Measurements from ENCODE around the gene FILIP1L. TPM values are rescaled to one million over a fixed set of nuclear protein-coding genes. Genes with fewer than 3 reads are reported as not detected.
A peak's percentile ranks its signal among the peaks of the same experiment; 100 is the strongest.

Gene FILIP1L
- total and polyA plus RNA-seq, 2 donors from 2014 or later: 5.5 to 25.5 TPM

- Histone ChIP-seq H3K4me1 (ENCODE audit: control insufficient read depth in 2 of 3, insufficient read depth in 2 of 3, low read depth in 1 of 3, low read length in 3 of 3) (peaks cover 0 to 4% (median 4%) of the 10 kb centered on the region in 3 donors), H3K9me3 (ENCODE audit: control insufficient read depth in 2 of 3, insufficient read depth in 1 of 3, low read length in 3 of 3) (no peaks in the 10 kb centered on the region), H3K9ac (ENCODE audit: low read length in 3 of 3) (no peak overlapping the region), H3K27ac (ENCODE audit: low read depth in 2 of 2, low read length in 2 of 2) (no peak overlapping the region), H3K4me3 (ENCODE audit: low read length in 3 of 3) (no peak overlapping the region), H3K36me3 (ENCODE audit: control insufficient read depth in 2 of 3, insufficient read depth in 3 of 3, low read length in 3 of 3) (no peaks in the 10 kb centered on the region), H3K27me3 (ENCODE audit: control insufficient read depth, insufficient read depth, low read length) (no peaks in the 10 kb centered on the region)
- TF ChIP-seq, protein P1, sequence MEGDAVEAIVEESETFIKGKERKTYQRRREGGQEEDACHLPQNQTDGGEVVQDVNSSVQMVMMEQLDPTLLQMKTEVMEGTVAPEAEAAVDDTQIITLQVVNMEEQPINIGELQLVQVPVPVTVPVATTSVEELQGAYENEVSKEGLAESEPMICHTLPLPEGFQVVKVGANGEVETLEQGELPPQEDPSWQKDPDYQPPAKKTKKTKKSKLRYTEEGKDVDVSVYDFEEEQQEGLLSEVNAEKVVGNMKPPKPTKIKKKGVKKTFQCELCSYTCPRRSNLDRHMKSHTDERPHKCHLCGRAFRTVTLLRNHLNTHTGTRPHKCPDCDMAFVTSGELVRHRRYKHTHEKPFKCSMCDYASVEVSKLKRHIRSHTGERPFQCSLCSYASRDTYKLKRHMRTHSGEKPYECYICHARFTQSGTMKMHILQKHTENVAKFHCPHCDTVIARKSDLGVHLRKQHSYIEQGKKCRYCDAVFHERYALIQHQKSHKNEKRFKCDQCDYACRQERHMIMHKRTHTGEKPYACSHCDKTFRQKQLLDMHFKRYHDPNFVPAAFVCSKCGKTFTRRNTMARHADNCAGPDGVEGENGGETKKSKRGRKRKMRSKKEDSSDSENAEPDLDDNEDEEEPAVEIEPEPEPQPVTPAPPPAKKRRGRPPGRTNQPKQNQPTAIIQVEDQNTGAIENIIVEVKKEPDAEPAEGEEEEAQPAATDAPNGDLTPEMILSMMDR (IDR thresholded peaks at IDR 0.05; ENCODE audit: borderline replicate concordance, extremely low read depth, insufficient read depth): no peak
- intact Hi-C loops (cut with DNase I): no loop called here
- FAIRE-seq: no peak
- DNase-seq: peak in 2 of 5 donors; percentile 31 to 41
Observed at GRCh38 chr3:99909714-99910495, 204.4 kb downstream of the FILIP1L start.

DNA sequence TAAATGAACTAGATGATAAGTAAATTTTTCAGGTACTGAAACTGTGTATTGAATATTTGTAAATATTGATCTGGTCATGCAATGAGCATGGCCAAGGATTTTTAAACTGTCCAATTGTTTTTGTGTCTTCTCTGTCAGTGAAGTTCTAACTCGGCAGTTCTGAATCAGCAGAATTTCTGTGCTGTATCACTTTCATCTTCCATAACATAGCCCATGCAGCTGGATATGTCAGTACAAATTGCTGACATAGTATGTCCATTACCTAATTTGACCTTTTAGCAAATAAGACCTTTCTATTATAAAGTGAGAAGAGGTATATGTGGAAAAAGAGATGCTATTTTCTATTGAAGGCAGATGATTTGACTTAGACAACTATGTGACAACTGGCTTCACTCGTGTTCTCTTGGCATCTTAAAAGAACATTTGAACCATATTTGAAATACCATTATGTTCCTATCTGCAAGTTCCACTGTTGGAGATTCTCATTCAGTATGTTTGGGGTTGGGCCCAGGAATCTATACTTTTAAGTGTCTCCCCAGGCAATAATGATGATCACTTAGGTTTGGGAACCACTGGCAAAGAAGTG, 206.2 kb downstream of the FILIP1L start:
- H3K4me3 ChIP-seq (ENCODE audit: low read length in 3 of 3): no peak overlapping the region
- H3K27me3 ChIP-seq (ENCODE audit: control insufficient read depth, insufficient read depth, low read length): no peaks in the 10 kb centered on the region
- FAIRE-seq (no peak), DNase-seq (no peak)
- no peaks in the 10 kb centered on the region for H3K36me3 ChIP-seq (ENCODE audit: control insufficient read depth in 2 of 3, insufficient read depth in 3 of 3, low read length in 3 of 3)
- H3K9me3 ChIP-seq (ENCODE audit: control insufficient read depth in 2 of 3, insufficient read depth in 1 of 3, low read length in 3 of 3): no peaks in the 10 kb centered on the region
- intact Hi-C loops (cut with DNase I): no loop called here
- H3K4me1 ChIP-seq (ENCODE audit: control insufficient read depth in 2 of 3, insufficient read depth in 2 of 3, low read depth in 1 of 3, low read length in 3 of 3): peaks cover 0 to 4% (median 4%) of the 10 kb centered on the region in 3 donors
- TF ChIP-seq, protein P1 (IDR thresholded peaks at IDR 0.05; ENCODE audit: borderline replicate concordance, extremely low read depth, insufficient read depth): no peak
- H3K9ac ChIP-seq (ENCODE audit: low read length in 3 of 3): no peak overlapping the region
- H3K27ac ChIP-seq (ENCODE audit: low read depth in 2 of 2, low read length in 2 of 2): no peak overlapping the region

- peaks cover 0 to 5% (median 5%) of the 10 kb centered on the region in 3 donors for H3K4me1 ChIP-seq (ENCODE audit: control insufficient read depth in 2 of 3, insufficient read depth in 2 of 3, low read depth in 1 of 3, low read length in 3 of 3)
- no peaks in the 10 kb centered on the region for H3K27me3 ChIP-seq (ENCODE audit: control insufficient read depth, insufficient read depth, low read length)
- no peak overlapping the region for H3K9ac ChIP-seq (ENCODE audit: low read length in 3 of 3)
- TF ChIP-seq, protein P1 (IDR thresholded peaks at IDR 0.05; ENCODE audit: borderline replicate concordance, extremely low read depth, insufficient read depth): no peak
- H3K4me3 ChIP-seq (ENCODE audit: low read length in 3 of 3): no peak overlapping the region
- no peak for DNase-seq
- H3K9me3 ChIP-seq (ENCODE audit: control insufficient read depth in 2 of 3, insufficient read depth in 1 of 3, low read length in 3 of 3): no peaks in the 10 kb centered on the region
- intact Hi-C loops (cut with DNase I): no loop called here
- FAIRE-seq: no peak
- H3K36me3 ChIP-seq (ENCODE audit: control insufficient read depth in 2 of 3, insufficient read depth in 3 of 3, low read length in 3 of 3): no peaks in the 10 kb centered on the region
- H3K27ac ChIP-seq (ENCODE audit: low read depth in 2 of 2, low read length in 2 of 2): no peak overlapping the region
Observed at GRCh38 chr3:99903869-99904268, 210.4 kb downstream of the FILIP1L start.
